Stimulated activated CD8-positive, alpha-beta memory T cell treated with anti-CD3 and anti-CD28 coated beads, Interleukin-4, amount 100 ng/mL, for 48 hours (primary cell): ENCODE results near the gene STRN.
"Not testable (repeated sequence)": the region's sequence is repeated elsewhere in the genome, so short reads cannot be mapped to it uniquely, and the experiment has no call there.

Experiments used
- DNase-seq: peaks from one replicate; pipeline ENCODE4 v3.0.0-alpha.2; 2020

STRN gene

DNA sequence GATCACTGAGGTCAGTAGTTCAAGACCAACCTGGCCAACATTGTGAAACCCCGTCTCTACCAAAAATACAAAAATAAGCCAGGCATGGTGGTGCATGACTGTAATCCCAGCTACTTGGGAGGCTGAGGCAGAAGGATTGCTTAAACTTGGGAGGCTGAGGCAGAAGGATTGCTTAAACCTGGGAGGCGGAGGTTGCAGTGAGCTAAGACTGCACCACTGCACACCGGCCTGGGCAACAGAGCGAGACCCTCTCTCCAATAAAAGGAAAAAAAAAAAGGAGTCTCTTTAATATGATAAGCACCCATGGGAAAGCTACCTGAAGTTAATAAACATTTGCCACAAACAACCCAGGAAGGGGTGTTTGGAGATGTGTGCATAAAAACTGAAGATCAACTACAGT is 2.6 kb downstream of the STRN start:
- no peak for DNase-seq

DNA sequence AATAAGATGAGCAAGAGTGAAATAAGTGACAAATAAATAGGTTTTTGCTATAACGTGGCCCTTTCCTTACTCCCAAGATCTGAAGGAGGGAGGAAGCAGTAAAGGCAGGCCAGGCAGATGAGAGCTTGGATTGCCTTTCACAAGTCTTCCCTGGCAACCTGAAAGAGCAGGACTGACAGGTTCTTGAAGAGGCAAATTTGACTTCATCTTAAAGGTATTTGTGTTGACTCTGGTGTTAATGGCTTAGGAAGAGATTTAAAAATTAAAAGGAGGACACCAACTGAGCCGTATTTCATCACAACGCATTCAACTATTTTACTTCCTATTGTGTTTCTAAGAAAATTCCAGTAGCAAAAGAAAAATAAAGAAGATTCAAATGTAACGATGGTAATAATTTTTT is 3.2 kb downstream of the STRN start:
- DNase-seq, result no peak

DNA sequence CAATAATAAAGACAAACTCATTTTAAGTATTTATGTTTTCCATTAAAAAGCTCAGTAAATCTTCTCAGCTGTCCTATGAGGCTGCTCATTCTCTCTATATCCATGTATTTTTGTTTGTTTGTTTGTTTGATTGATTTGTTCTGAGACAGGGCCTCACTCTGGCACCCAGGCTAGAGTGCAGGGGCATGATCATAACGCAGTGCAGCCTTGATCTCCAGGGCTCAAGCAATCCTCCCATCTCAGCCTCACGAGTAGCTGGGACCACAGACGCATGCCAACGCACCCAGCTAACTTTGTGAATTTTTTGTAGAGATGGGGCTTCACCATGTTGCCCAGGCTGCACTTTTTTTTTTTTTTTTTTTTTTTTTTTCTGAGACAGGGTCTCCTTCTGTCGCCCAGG is 5.6 kb downstream of the STRN start:
- DNase-seq, result no peak

DNA sequence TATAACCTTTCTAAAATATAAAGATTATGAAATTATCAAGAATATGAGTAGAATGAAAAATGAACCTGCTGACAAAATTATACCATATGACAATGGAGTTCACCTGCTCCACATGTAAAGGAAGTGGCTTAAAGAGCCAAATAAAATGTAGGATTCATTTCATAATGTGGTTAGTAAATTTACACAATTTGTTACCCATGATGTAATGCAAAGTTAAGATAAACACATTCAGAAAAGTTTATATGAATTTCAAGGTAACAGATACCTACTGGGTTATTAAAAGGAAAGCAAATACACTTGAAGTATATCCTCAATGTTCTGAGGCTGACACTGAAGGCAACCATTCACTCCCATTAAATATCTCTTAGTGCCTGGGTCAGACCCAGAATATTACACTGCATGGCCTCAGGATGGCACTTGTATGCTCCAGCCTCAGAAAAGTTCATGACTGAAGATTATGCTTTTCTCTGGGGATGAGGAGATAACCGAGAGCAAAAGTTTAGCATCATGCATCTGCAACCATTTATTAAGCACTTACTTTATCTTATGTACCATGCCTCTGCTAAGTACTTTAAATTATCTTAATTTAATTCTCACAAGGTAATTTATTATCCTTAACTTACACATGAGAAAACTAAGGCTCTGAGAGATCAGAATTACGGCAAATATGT is 6.2 kb downstream of the STRN start:
- DNase-seq, result no peak

DNA sequence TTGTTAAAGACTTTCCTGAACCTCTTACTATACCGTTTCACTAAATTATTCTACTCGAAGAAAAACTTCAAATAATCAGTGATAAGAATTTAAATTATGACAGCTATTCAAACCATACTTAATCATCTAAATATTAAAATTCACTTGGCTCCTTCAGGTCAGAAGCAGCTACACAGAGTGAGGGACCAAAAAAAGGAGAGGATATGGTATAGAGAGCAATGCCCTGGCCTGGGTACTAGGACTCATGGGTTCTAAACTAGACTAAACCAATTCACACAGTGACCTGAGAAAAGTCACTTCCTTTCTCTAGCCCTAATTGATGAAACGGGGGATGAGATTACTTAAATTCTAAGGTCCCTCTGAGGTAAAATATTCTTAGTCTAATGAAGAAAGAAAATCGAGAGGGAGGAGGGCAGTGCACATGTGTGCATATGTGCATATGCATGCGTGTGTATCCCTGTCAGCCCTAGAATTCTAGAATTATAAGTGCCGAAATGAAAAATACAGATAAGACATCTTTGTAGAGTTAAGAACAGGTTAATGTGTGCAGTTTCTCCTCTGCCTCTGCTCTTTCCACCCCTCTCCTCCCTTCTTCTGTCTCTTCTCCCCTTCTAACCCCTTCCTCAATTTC is 11.2 kb downstream of the STRN start:
- no peak for DNase-seq

DNA sequence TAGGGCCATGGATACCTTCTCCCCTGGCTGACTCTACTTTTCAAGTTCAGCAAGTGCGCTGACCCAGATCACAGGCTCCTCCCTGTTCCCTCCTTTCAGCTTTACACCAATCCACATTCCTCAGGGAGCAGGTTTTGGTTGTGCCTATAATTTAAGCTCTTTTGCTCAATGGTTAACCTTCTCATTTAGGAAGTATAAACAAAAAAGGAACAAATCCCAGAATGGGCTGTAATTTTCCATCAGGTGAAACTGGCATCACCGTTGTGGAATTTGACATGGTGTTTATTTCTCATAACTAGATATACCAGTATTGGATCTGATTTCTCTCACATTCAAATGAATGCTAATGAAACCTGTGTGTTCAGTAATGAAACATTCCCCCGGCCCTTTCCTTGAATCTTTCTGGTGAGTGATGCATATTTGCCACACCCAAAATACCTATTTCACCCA is 13.6 kb downstream of the STRN start:
- DNase-seq, result no peak

DNA sequence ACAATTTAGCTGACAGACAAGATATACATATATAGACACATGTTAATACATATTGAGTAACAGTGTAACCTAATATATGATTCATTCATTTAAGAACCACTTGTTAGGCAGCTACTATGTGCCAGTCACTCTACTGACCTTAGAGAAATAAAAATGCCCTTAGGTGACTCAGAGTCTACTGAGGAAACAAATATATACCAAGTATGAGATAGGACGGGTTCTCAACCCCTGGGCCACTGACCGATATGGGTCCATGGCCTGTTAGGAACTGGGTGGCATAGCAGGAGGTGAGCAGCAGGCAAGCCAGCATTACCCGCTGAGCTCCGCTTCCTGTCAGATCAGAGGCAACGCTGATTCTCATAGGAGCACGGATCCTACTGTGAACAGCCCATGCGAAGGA is 14.8 kb downstream of the STRN start:
- no peak for DNase-seq

DNA sequence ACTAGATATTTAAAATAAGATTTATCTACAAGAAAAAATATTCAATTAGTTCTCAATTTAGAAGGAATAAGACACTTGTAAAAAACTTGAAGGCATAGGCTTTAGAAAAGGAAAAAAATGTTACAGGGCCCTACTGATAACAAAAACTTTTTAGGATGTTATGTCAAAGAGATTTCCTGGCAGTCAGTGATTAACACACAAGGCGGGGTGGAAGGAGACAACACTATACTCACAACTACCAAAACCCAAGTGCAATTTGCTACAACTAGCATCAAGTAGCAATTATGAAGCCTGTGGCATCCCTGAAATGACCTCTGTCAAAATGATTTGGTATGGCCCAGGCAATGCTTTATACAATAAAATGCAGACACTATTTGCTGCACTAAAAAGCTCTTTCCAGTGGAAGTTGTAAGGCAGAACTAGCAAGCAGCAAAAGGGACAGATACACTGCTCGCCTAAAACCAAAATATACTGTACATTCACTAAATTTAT is 15.3 kb downstream of the STRN start:
- no peak for DNase-seq

DNA sequence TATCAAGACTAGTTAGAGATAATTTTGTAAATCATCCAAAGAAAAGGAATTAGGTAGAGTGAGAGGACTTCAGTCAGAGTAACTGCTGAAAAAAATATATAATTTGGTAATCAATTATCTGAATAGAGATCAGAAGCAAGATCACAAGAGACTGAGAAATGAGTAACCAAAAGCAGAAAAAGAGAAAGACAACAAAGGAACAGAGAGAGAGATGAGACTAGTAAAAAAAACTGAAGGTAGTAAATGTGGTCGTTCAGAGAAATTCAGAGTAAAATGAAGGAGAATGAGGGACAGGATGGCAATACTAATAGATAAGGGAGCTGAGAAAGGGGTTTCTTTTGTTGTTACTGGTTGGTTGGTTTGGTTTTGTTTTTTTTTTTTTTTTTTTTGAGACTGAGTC is 16.5 kb downstream of the STRN start:
- no peak for DNase-seq

DNA sequence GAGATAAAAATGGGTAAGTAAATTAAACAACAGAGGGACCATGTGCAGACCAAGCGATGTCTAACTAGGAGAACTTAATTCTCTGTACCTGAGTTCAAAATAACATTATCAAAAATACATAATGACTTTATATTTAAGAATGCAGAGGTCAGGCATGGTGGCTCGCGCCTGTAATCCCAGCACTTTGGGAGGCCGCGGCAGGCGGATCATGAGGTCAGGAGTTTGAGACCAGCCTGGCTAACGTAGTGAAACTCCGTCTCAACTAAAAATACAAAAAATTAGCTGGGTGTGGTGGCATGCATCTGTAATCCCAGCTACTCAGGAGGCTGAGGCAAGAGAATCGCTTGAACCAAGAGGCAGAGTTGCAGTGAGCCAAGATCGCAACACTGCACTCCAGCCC is 21.1 kb downstream of the STRN start:
- DNase-seq, result not testable (repeated sequence)

DNA sequence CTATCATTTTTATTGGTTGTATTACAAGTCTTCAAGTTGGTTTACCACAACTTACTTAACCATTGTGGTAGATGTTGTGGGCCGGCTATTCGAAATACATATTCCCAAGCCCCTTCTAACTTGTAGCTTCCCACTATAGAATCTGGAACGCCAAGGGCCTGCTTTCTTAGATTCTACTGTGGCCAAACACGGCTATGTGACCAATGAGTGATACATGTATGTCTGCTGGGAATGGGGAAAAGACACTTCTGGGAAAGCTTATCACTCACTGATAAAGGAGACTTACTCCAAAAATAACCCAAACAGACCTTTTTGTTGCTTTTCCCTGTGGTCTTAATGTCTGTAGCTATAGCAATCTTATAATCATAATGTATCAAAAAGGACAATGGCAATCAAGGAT is 24.5 kb downstream of the STRN start:
- DNase-seq, result no peak

DNA sequence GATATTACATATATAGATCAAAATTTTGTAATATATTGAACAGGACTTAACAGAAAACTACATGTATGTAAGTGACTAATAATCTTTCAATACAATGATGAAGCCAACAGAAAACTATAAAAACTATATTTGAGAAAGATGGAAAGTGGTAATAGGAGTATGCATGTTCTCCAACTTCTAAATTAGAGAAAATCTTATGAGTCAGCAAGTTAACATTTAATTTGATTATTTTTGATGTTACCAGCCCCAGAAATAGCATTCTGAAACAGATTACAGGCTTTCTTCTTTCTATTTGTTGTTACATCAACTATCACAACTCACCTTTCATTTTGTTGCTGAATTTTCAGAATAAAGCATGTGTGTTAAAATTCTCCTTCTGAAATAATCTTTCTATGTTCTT is 29.8 kb downstream of the STRN start:
- not testable (repeated sequence) for DNase-seq

DNA sequence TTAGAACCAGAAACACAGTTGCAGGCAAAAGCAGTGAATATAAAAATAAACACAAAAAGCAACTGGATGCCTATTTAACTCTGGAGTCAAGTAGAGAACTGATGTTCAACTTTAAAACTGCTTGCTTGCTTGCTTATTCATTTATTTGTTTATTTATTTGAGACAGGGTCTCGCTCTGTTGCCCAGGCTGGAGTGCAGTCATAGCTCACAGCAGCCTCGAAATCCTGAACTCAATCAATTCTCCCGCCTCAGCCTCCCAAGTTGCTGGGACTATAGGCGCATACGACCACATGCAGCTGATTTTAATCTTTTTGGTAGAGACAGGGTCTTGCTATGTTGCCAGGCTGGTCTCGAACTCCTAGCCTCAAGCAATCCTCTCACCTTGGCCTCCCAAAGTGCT is 34.6 kb downstream of the STRN start:
- DNase-seq, result not testable (repeated sequence)

DNA sequence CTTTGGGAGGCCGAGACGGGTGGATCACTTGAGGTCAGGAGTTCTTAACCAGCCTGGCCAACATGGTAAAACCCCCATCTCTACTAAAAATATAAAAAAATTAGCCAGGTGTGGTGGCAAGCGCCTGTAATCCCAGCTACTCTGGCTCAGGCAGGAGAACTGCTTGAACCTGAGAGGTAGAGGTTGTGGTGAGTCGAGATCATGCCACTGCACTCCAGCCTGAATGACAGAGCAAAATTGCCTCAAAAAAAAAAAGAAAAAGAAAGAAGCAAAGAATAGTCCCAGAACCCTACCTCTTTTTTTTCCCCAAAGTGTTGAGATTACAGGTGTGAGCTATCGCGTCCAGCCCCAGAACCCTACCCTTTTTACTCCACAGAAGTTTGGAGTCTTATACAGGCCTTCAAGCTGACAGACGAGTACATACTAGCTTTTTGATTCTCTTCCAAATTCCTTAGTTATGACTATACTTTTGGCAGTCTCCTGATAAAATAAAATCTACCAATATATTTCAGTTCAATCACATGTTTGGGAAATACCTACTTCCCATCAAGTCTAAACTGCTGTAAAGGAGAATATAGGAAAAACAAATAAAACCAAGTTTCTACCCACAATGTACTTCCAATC is 35.4 kb downstream of the STRN start:
- not testable (repeated sequence) for DNase-seq

DNA sequence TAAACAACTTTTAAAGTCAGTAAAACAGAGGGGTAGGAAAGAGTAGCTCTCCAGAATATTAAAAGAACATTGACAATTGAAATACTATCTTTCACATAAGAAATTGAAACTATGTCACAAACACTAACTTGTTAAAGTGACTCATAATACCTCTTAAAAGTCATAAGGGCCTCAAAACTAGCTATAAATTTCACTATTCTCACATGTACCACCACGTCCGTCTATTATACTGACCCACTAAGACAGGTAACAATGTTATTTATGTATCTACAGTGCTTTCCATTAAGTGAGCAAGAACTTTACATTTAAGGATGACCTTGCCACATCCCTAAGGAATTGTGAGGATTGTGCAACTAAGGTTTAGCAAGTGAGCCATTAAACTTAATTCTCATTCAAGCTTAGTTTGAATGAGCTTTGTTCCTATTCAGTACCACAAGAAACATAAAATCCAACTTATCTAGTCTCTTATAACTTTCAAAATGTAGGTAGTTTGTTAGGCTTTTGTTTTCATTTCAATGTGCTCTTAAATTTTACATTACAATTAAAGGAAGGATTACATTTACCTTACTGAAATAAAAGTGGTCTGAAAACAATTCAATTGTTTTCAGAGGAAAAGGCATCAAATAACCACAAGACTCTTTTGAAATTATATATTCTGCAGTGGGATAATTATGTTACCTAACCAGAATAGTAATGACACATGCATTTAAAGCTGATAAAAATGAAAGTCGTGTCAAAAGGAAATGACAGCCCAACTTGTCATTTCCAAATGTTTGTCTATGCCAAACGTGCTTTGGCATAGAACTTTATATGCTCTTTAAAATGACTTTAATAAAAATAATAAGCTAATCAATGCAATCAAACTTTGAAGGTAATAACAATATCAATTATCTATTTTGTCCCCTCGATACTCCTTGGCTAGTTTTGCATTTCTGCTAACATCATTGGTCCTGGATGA is 39.9 kb downstream of the STRN start:
- not testable (repeated sequence) for DNase-seq

DNA sequence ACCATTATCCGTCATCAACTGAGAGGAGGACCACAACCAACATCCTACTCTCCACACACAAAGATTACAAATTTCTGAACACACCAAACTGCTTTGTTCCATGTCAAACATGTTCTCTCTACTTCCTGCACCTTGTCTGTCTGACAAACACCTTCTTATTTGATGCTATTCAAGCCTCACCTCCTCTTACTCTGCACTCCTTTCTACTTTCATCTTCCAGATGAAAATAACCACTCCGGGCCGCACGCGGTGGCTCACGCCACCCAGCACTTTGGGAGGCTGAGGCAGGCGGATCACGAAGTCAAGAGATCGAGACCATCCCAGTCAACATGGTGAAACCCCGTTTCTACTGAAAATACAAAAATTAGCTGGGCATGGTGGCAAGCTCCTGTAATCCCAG is 43.7 kb downstream of the STRN start:
- not testable (repeated sequence) for DNase-seq

DNA sequence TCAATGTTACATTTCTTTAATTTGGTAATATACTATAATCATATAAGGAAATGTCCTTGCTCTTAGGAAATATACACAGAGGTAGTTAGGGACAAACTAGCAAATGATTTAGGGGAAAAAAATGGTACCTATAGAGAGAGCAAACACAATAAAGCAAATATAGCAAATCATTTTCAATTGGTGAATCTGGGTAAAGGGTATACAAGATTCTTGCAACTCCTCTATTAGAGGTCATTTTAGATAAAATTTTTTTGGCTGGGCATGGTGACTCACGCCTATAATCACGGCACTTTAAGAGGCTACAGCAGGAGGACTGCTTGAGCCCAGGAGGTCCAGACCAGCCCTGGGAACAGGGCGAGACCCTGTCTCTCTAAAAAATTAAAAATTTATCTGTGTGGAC is 44.4 kb downstream of the STRN start:
- no peak for DNase-seq

DNA sequence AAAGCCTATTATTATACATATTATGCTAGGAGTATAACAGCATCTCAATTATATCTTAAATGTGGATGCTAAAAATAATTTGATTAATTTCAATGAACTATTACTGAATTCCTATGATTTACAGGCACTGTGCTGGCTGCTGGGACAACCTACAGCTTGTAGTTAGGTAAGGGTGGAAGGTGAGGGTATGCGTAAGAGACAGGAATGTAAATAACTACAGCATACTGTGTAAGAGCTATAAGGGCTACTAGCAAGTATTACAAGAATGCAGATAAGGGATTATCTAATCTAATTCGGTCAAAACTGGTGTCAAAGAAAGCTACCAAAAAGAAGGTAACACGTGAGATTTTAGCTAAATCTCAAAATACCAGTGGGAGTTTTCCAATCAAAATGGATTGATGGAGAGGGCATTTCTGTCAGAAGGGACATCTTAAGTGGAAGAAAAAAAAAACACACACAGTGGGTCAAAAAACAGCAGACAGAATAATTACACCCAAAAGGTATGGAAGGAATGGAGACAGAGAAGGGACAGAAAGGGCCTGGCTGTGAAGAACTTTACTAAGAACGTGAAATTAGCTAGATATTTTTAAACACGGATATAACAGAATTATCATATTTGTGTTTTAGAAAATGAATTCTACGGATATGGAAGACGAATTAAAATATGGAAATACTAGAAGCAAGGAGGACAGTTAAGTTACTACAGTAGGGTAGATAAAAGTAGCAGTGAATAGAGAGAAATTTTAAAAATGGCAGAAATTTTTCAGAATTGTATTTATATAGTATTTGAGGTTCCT is 47.1 kb downstream of the STRN start:
- no peak for DNase-seq

DNA sequence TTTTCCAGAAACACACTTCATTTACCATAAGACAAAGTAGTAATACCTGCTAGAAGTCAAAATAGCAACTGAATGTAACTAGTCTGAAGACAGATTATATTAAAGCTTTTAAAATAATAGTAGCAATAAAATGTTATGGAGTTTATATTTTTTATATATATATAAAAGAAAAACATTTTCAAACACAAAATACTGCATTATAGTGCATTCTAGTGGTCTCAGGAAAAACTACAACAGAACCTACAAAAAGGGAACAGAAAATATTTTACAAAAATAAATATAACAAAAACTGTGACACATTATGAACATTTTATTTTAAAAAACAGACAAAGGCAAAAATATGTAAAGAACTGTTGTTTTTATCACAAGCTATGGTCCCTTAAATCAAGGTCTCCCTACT is 48.0 kb downstream of the STRN start:
- no peak for DNase-seq

DNA sequence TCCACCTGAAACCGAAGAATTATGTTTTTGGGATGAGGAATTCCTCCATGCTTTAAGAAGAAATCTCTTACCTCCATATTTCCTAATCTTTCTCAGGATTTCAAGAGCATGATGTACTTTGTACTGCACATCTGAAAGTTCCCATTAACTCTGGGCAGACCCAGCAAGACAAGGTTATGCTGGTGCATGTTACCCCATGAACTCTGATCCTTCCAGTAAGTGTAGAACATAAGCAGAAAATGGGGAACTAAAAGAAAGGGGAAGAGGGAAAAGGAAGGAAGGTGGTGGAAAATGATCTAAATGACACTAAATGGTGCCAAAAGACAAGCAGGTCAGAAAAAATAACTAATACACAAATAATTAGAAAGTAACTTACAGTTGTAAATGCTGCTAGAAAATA is 50.7 kb downstream of the STRN start:
- no peak for DNase-seq

DNA sequence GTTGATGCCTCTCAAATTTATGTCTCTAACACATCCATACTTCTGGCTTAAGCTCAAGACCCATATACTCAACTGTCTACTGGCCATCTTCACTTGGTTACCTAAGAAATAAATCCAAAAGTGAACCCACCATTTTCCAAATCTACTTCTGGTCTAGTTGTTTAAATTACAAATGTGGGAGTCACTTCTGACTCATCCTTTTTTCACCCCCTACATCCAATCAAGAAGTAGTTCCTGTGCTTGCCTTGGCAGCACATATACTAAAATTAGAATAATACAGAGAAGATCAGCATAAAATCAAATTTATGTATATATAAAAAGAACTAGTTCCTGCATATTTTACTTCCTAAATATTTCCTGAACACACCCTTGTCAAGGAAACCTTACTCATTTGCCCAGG is 53.6 kb downstream of the STRN start:
- DNase-seq, result no peak

DNA sequence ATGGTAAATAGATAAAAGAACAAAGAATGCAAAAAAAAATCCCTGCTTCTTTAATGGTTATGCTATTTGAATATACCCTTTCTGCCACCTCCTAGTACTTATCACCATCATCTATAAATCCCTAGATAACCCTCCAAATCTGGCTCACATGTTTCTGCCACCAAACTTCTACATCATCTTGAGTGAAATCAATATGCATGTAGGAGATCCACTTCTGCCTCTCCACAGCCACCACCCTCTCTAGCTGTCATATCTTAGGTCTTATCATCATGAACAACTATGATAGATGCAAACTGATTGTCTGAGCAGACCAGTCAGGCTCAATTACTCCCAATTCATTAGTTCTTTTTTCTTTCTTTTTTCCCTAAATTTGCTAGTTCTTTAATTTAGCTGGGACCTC is 55.3 kb downstream of the STRN start:
- DNase-seq, result no peak
